CD14-positive monocyte (primary cell): ENCODE results near the gene NAT10. TPM values are rescaled to one million over a fixed set of nuclear protein-coding genes. Genes with fewer than 3 reads are reported as not detected.

Experiments
- DNase-seq, 3 donors: peaks; one replicate each; pipeline ENCODE4 v3.0.0-alpha.2; 2011 to 2022
- H2AFZ ChIP-seq: 2 replicates; pipeline ENCODE4 v1.6.0; 2012; ENCODE audit warnings: mild to moderate bottlenecking, low read depth, low read length, inconsistent platforms; ENCODE audit not compliant: insufficient read depth, poor library complexity, severe bottlenecking
- H3K27ac ChIP-seq, 2 donors: 1 replicate in 1 of 2; 2 replicates in 1 of 2; pipeline ENCODE4 v1.5.1; 2012 to 2013; ENCODE audit warnings: low read length in 2 of 2, control low read depth in 1 of 2, inconsistent platforms in 1 of 2, low read depth in 1 of 2, mild to moderate bottlenecking in 1 of 2
- H3K27me3 ChIP-seq, 2 donors: one replicate each; pipeline versions ENCODE4 v1.6.0 to v1.6.1; 2011 to 2013; ENCODE audit warnings: low read length in 2 of 2; ENCODE audit not compliant: control insufficient read depth in 2 of 2, insufficient read depth in 2 of 2
- H3K36me3 ChIP-seq, 2 donors: replicated peaks in 1 of 2; 1 replicate in 1 of 2; 2 replicates in 1 of 2; pipeline versions ENCODE4 v1.5.1 to v1.6.1; 2012 to 2013; ENCODE audit warnings: low read length in 2 of 2, control low read depth in 1 of 2, inconsistent platforms in 1 of 2, mild to moderate bottlenecking in 1 of 2; ENCODE audit not compliant: insufficient read depth in 2 of 2, control insufficient read depth in 1 of 2
- H3K4me1 ChIP-seq, 2 donors: 1 replicate in 1 of 2; 2 replicates in 1 of 2; pipeline versions ENCODE4 v1.5.1 to v1.6.1; 2012 to 2013; ENCODE audit warnings: low read length in 2 of 2, control low read depth in 1 of 2, inconsistent platforms in 1 of 2, mild to moderate bottlenecking in 1 of 2, moderate library complexity in 1 of 2; ENCODE audit not compliant: insufficient read depth in 2 of 2, control insufficient read depth in 1 of 2
- H3K4me2 ChIP-seq: replicated peaks from 2 replicates; pipeline ENCODE3; 2012; ENCODE audit warnings: low read length, moderate library complexity, mild to moderate bottlenecking; ENCODE audit not compliant: poor library complexity, severe bottlenecking; ENCODE audit errors: extremely low read depth
- H3K4me3 ChIP-seq, 3 experiments: fragments of 200-600 bp in 1 of 3; sonication (generic) in 1 of 3; replicated peaks in 1 of 3; 1 replicate in 2 of 3; 2 replicates in 1 of 3; pipeline ENCODE4 v1.5.1; 2011 to 2013; ENCODE audit warnings: low read length in 3 of 3, mild to moderate bottlenecking in 3 of 3, control low read depth in 2 of 3, low read depth in 2 of 3, inconsistent platforms in 1 of 3, moderate library complexity in 1 of 3
- H3K79me2 ChIP-seq: 2 replicates; pipeline ENCODE4 v1.6.0; 2012; ENCODE audit warnings: mild to moderate bottlenecking, control low read depth, inconsistent platforms, low read length, moderate library complexity; ENCODE audit not compliant: insufficient read depth
- H3K9ac ChIP-seq: 2 replicates; pipeline ENCODE4 v1.6.0; 2017; ENCODE audit warnings: low read length, mild to moderate bottlenecking; ENCODE audit not compliant: insufficient read depth, poor library complexity, severe bottlenecking
- H3K9me3 ChIP-seq, 2 donors: replicated peaks in 1 of 2; 1 replicate in 1 of 2; 2 replicates in 1 of 2; pipeline versions ENCODE4 v1.5.1 to v1.6.1; 2012 to 2013; ENCODE audit warnings: low read length in 2 of 2, control low read depth in 1 of 2; ENCODE audit not compliant: control insufficient read depth in 1 of 2, insufficient read depth in 1 of 2
- H4K20me1 ChIP-seq: 2 replicates; pipeline ENCODE4 v1.6.0; 2012; ENCODE audit warnings: mild to moderate bottlenecking, low read length, control low read depth, moderate library complexity; ENCODE audit not compliant: insufficient read depth
- H3K27ac Mint-ChIP-seq, 7 donors: one replicate each; pipeline ENCODE4 v1.8.0; 2020; ENCODE audit warnings: mild to moderate bottlenecking in 7 of 7, mixed read lengths in 7 of 7, moderate library complexity in 6 of 7, inconsistent platforms in 2 of 7
- H3K27me3 Mint-ChIP-seq, 3 donors: one replicate each; pipeline ENCODE4 v1.8.0; 2021 to 2022; ENCODE audit warnings: low read depth in 3 of 3, mild to moderate bottlenecking in 3 of 3, mixed read lengths in 3 of 3, moderate library complexity in 3 of 3, inconsistent platforms in 1 of 3
- H3K36me3 Mint-ChIP-seq, 2 donors: one replicate each; pipeline ENCODE4 v1.8.0; 2020; ENCODE audit warnings: mixed read lengths in 2 of 2, inconsistent platforms in 1 of 2, mild to moderate bottlenecking in 1 of 2
- H3K4me1 Mint-ChIP-seq: one replicate; pipeline ENCODE4 v1.8.0; 2020; ENCODE audit warnings: mild to moderate bottlenecking, mixed read lengths
- H3K4me3 Mint-ChIP-seq, 2 donors: one replicate each; pipeline ENCODE4 v1.8.0; 2020; ENCODE audit warnings: mild to moderate bottlenecking in 2 of 2, mixed read lengths in 2 of 2, moderate library complexity in 1 of 2
- H3K9me3 Mint-ChIP-seq, 7 donors: one replicate each; pipeline ENCODE4 v1.8.0; 2020 to 2022; ENCODE audit warnings: mixed read lengths in 7 of 7, mild to moderate bottlenecking in 6 of 7, moderate library complexity in 6 of 7, inconsistent platforms in 2 of 7
- CTCF ChIP-seq: fragments of 200-600 bp; IDR thresholded peaks from one replicate; pipeline ENCODE4 v1.8.0; 2022; ENCODE audit warnings: antibody characterized with exemption, mild to moderate bottlenecking
- WGBS: methylation state at CpG from one replicate; pipeline ENCODE4 v1.1.5; 2013; ENCODE audit warnings: missing lambda C conversion rate; ENCODE audit not compliant: insufficient coverage; 5-methylcytosine and 5-hydroxymethylcytosine counted together
- intact Hi-C, 2 donors: fragments of 100-400 bp; cut with micrococcal nuclease; formaldehyde crosslinking; loops; one replicate each; pipeline versions ENCODE4 v1.15.0 to v1.15.1; 2023
- polyA plus RNA-seq, 3 donors: library from polyadenylated mRNA; depleted of rRNA in 1 of 3; unstranded in 2 of 3; stranded (reverse) in 1 of 3; fragments of 300-500 nt in 2 of 3; fragments of >200 nt in 1 of 3; fragmentation: Illumina TruSeq in 2 of 3; gene quantifications; 1 replicate in 2 of 3; 2 replicates in 1 of 3; pipeline ENCODE4 v1.2.3, GENCODE V29; 2012 to 2021

Gene NAT10
- polyA plus RNA-seq, 3 donors: 10.1 to 13.3 (median 13.1) TPM

GRCh38 chr11:34126959-34127848 is 21.8 kb downstream of the NAT10 start:
- no peak for TF ChIP-seq CTCF
- DNase-seq: no peak
- Histone ChIP-seq H3K4me2 (no peak overlapping the region), H3K79me2 (no peaks in the 10 kb centered on the region), H3K9me3 (no peaks in the 10 kb centered on the region), H3K9ac (no peak overlapping the region), H3K4me1 (no peaks in the 10 kb centered on the region), H3K36me3 (peaks cover 84 to 98% of the 10 kb centered on the region in 2 donors), H2AFZ (no peak overlapping the region), H3K27me3 (no peaks in the 10 kb centered on the region), H4K20me1 (no peaks in the 10 kb centered on the region), H3K27ac (peak overlapping the region in 1 of 2 donors; percentile 34), H3K4me3 (no peak overlapping the region)
- intact Hi-C loops: no loop called here
- H3K9me3 Mint-ChIP-seq: no peaks in the 10 kb centered on the region
- no peak overlapping the region for H3K4me3 Mint-ChIP-seq
- H3K4me1 Mint-ChIP-seq: peaks cover 3% of the 10 kb centered on the region
- H3K36me3 Mint-ChIP-seq: peaks cover 81 to 95% of the 10 kb centered on the region in 2 donors
- 100% methylated on average over 2 of the region's 12 CpGs for WGBS
- peaks cover 0 to 2% (median 2%) of the 10 kb centered on the region in 3 donors for H3K27me3 Mint-ChIP-seq
- peak overlapping the region in 2 of 7 donors; percentile 75 to 81 for H3K27ac Mint-ChIP-seq

GRCh38 chr11:34128824-34129223 is 23.4 kb downstream of the NAT10 start:
- Histone ChIP-seq H3K4me3 (no peak overlapping the region), H2AFZ (no peak overlapping the region), H3K79me2 (no peaks in the 10 kb centered on the region), H3K4me2 (no peak overlapping the region), H3K27ac (no peak overlapping the region), H3K36me3 (peaks cover 81 to 98% of the 10 kb centered on the region in 2 donors), H3K27me3 (no peaks in the 10 kb centered on the region), H4K20me1 (no peaks in the 10 kb centered on the region), H3K9me3 (no peaks in the 10 kb centered on the region), H3K9ac (no peak overlapping the region), H3K4me1 (no peaks in the 10 kb centered on the region)
- peak overlapping the region in 2 of 7 donors; percentile 19 to 56 for H3K27ac Mint-ChIP-seq
- H3K4me1 Mint-ChIP-seq: peaks cover 3% of the 10 kb centered on the region
- TF ChIP-seq CTCF: no peak
- 100% methylated on average over 2 of the region's 3 CpGs for WGBS
- H3K4me3 Mint-ChIP-seq: no peak overlapping the region
- intact Hi-C loops: no loop called here
- no peaks in the 10 kb centered on the region for H3K9me3 Mint-ChIP-seq
- no peak for DNase-seq
- peaks cover 80 to 92% of the 10 kb centered on the region in 2 donors for H3K36me3 Mint-ChIP-seq
- H3K27me3 Mint-ChIP-seq: peaks cover 0 to 2% (median 0%) of the 10 kb centered on the region in 3 donors
